C4-2B (cell line): ENCODE measurements around the gene SLC25A29.

Experiments
- H3K27ac ChIP-seq: fragments of 450-650 bp; 2 replicates; pipeline ENCODE4 v1.5.1; 2017
- CTCF ChIP-seq: fragments of 450-650 bp; conservative IDR thresholded peaks from 2 replicates; pipeline ENCODE4 v1.5.1; 2017; ENCODE audit warnings: mild to moderate bottlenecking
- ZFX ChIP-seq: fragments of 450-650 bp; IDR thresholded peaks from 2 replicates; pipeline ENCODE4 v1.6.1; 2017

SLC25A29 gene

GRCh38 chr14:100252684-100253083, 53.6 kb downstream of the SLC25A29 start:
- TF ChIP-seq ZFX, result no peak
- TF ChIP-seq CTCF, result no peak
- no peak overlapping the region for H3K27ac ChIP-seq

GRCh38 chr14:100250732-100251465, 55.3 kb downstream of the SLC25A29 start:
- no peak overlapping the region for H3K27ac ChIP-seq
- TF ChIP-seq ZFX, result no peak
- no peak for TF ChIP-seq CTCF

- TF ChIP-seq ZFX, result no peak
- TF ChIP-seq CTCF, result peak; percentile 90
- H3K27ac ChIP-seq, result peak overlapping the region; percentile 65
These were observed 59.3 kb downstream of the SLC25A29 start for GRCh38 chr14:100246809-100247428.

GRCh38 chr14:100243020-100243419, 63.2 kb downstream of the SLC25A29 start:
- TF ChIP-seq CTCF (no peak), ZFX (no peak)
- H3K27ac ChIP-seq, result no peak overlapping the region

DNA sequence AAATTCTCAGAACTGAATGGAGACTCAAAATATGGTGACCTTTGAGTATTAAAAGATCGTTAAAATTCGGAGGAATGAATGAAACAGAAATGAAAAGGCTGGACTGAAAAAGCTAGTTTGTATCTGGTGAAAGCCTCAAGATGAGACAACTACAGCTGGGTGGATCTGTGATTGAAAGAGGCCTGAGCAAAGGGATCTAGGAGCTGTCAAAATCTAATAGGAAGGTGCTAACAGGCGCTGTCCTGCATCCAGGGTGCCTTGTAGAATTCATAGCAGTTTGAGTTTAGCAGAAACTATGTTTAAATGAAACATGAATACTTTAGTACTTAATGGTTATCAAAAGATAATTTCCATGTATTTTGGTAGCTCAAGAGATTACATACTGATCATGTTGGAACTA, 65.0 kb downstream of the SLC25A29 start:
- H3K27ac ChIP-seq, result peak overlapping the region; percentile 26
- TF ChIP-seq ZFX, result no peak
- no peak for TF ChIP-seq CTCF
